CD8-positive, alpha-beta memory T cell (primary cell): ENCODE measurements around the gene TTN. TPM values are rescaled to one million over a fixed set of nuclear protein-coding genes. Genes with fewer than 3 reads are reported as not detected.
A peak's percentile ranks its signal among the peaks of the same experiment; 100 is the strongest.
"Not testable (repeated sequence)": the region's sequence is repeated elsewhere in the genome, so short reads cannot be mapped to it uniquely, and the experiment has no call there.

ENCODE experiments used
- CTCF ChIA-PET: fragments of 350-600 bp; sonication (Branson Sonifier 250); formaldehyde crosslinking; loops from one replicate; lab custom pipeline; 2021; ENCODE audit warnings: antibody characterized with exemption; lab: Charles Lee
- POLR2A ChIA-PET: fragments of 350-600 bp; sonication (Branson Sonifier 250); formaldehyde crosslinking; loops from one replicate; lab custom pipeline; 2021; ENCODE audit warnings: antibody characterized with exemption; lab: Charles Lee
- DNase-seq, 5 donors: peaks; one replicate each; pipeline versions ENCODE4 v3.0.0 to v3.0.0-alpha.2; 2020 to 2022; ENCODE audit warnings: mixed read lengths in 1 of 5
- H3K27ac ChIP-seq: one replicate; pipeline ENCODE4 v1.7.0; 2013; ENCODE audit warnings: low read depth, mild to moderate bottlenecking, low read length, moderate library complexity
- H3K27me3 ChIP-seq: 2 replicates; pipeline ENCODE4 v1.7.0; 2013; ENCODE audit warnings: low read length, mild to moderate bottlenecking; ENCODE audit not compliant: insufficient read depth, poor library complexity, severe bottlenecking
- H3K36me3 ChIP-seq: 2 replicates; pipeline ENCODE4 v1.7.0; 2013; ENCODE audit warnings: mild to moderate bottlenecking, low read length, moderate library complexity; ENCODE audit not compliant: insufficient read depth
- H3K4me1 ChIP-seq: 2 replicates; pipeline ENCODE4 v1.7.0; 2013; ENCODE audit warnings: mild to moderate bottlenecking, low read length, moderate library complexity; ENCODE audit not compliant: insufficient read depth
- H3K4me3 ChIP-seq: 2 replicates; pipeline ENCODE4 v1.7.0; 2013; ENCODE audit warnings: mild to moderate bottlenecking, low read length
- H3K9me3 ChIP-seq: 2 replicates; pipeline ENCODE4 v1.7.0; 2013; ENCODE audit warnings: mild to moderate bottlenecking, low read length
- H3K27ac Mint-ChIP-seq, 8 donors: one replicate each; pipeline ENCODE4 v1.8.0; 2020 to 2021; ENCODE audit warnings: mixed read lengths in 8 of 8, mild to moderate bottlenecking in 6 of 8, inconsistent platforms in 3 of 8, moderate library complexity in 3 of 8
- H3K27me3 Mint-ChIP-seq, 2 donors: one replicate each; pipeline ENCODE4 v1.8.0; 2020 to 2021; ENCODE audit warnings: mixed read lengths in 2 of 2, mild to moderate bottlenecking in 1 of 2, moderate library complexity in 1 of 2
- H3K36me3 Mint-ChIP-seq, 3 donors: one replicate each; pipeline ENCODE4 v1.8.0; 2020 to 2021; ENCODE audit warnings: mixed read lengths in 3 of 3, inconsistent platforms in 1 of 3, mild to moderate bottlenecking in 1 of 3
- H3K4me1 Mint-ChIP-seq, 3 donors: one replicate each; pipeline ENCODE4 v1.8.0; 2020 to 2021; ENCODE audit warnings: mixed read lengths in 3 of 3, inconsistent platforms in 1 of 3, mild to moderate bottlenecking in 1 of 3
- H3K4me3 Mint-ChIP-seq, 7 donors: one replicate each; pipeline ENCODE4 v1.8.0; 2020 to 2021; ENCODE audit warnings: mixed read lengths in 7 of 7, mild to moderate bottlenecking in 6 of 7, moderate library complexity in 4 of 7, inconsistent platforms in 2 of 7
- H3K9me3 Mint-ChIP-seq, 5 donors: one replicate each; pipeline ENCODE4 v1.8.0; 2020 to 2022; ENCODE audit warnings: mixed read lengths in 5 of 5, mild to moderate bottlenecking in 3 of 5, moderate library complexity in 2 of 5, inconsistent platforms in 1 of 5
- polyA plus RNA-seq: library from polyadenylated mRNA; unstranded; fragments of 300-500 nt; fragmentation: Illumina TruSeq; gene quantifications from one replicate; pipeline ENCODE4 v1.2.3, GENCODE V29; 2021
- total RNA-seq, 2 experiments: library from RNA; stranded (reverse); gene quantifications; one replicate each; pipeline ENCODE4 v1.2.3, GENCODE V29; 2021

TTN gene
- total and polyA plus RNA-seq, 3 experiments from 2014 or later = 0.80 to 2.0 (median 0.83) TPM

DNA sequence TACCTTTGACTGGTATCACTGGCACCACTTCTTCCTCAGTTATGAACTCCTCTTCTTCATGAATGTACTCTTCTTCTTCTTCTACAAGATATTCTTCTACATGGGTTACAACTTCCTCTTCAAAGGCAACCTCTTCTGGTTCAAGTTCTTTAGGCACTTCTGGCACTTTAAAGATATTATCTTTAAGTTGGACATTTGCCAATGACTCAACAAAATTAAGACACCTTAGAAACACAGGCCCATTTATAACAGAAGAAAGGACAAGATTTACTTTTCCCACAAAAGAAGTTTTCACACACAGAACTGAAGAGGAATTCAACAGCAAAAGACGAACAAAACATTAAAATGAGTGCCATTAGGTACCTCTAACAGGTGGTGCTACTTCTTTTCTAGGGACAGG lies 127.3 kb downstream of the TTN start:
- H3K27ac ChIP-seq = no peak overlapping the region
- no peaks in the 10 kb centered on the region for H3K4me1 Mint-ChIP-seq
- peaks cover 0 to 24% (median 8%) of the 10 kb centered on the region in 3 donors for H3K36me3 Mint-ChIP-seq
- H3K4me3 ChIP-seq = no peak overlapping the region
- no peaks in the 10 kb centered on the region for H3K27me3 ChIP-seq
- no peak overlapping the region for H3K4me3 Mint-ChIP-seq
- no peaks in the 10 kb centered on the region for H3K4me1 ChIP-seq
- no peaks in the 10 kb centered on the region for H3K9me3 ChIP-seq
- ChIA-PET CTCF (no interaction called here), POLR2A (no interaction called here)
- H3K27ac Mint-ChIP-seq = no peak overlapping the region
- DNase-seq = no peak
- no peaks in the 10 kb centered on the region for H3K36me3 ChIP-seq
- peaks cover 0 to 3% (median 0%) of the 10 kb centered on the region in 5 donors for H3K9me3 Mint-ChIP-seq
- no peaks in the 10 kb centered on the region for H3K27me3 Mint-ChIP-seq

DNA sequence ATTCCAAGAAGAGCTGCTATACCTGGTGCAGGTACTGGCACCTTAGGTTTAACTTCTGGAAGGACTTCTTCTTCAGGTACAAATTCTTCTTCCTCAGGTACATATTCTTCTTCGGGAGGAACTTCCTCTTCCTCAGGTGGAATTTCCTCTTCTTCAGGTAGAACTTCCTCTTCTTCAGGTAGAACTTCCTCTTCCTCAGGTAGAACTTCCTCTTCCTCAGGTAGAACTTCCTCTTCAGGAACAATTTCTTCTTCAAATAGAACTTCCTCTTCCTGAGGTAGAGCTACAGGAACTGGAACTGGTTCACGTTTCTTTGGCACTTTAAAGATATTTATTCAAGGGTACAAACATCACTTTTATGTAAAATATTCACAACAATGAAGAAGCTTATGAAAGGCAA lies 129.6 kb downstream of the TTN start:
- H3K27ac Mint-ChIP-seq = no peak overlapping the region
- H3K36me3 ChIP-seq = no peaks in the 10 kb centered on the region
- H3K4me1 ChIP-seq = no peaks in the 10 kb centered on the region
- no peak for DNase-seq
- peaks cover 0 to 3% (median 0%) of the 10 kb centered on the region in 5 donors for H3K9me3 Mint-ChIP-seq
- ChIA-PET CTCF (no interaction called here), POLR2A (no interaction called here)
- H3K27me3 ChIP-seq = no peaks in the 10 kb centered on the region
- no peaks in the 10 kb centered on the region for H3K9me3 ChIP-seq
- no peak overlapping the region for H3K4me3 Mint-ChIP-seq
- no peak overlapping the region for H3K27ac ChIP-seq
- H3K36me3 Mint-ChIP-seq = peaks cover 0 to 18% (median 6%) of the 10 kb centered on the region in 3 donors
- H3K27me3 Mint-ChIP-seq = no peaks in the 10 kb centered on the region
- H3K4me1 Mint-ChIP-seq = no peaks in the 10 kb centered on the region
- H3K4me3 ChIP-seq = no peak overlapping the region

DNA sequence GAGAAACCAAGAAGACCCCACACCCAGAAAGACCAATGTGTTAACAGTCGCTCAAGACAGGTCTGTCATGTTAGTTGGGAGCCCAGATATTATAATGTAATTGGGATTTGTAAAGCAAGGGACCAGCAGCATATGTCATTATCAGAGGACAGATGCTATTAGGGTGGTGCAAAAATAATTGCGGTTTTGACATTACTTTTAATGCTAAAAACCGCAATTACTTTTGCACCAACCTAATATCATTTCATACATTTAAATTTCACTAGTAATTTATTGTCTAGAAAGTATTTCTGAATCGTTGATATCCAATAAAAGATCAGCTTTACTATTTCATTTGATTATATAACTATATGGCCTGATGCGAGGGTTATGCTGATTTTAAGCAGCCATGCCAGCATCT lies 131.2 kb downstream of the TTN start:
- no peak for DNase-seq
- no peaks in the 10 kb centered on the region for H3K4me1 Mint-ChIP-seq
- H3K4me3 Mint-ChIP-seq = no peak overlapping the region
- peaks cover 0 to 12% (median 4%) of the 10 kb centered on the region in 3 donors for H3K36me3 Mint-ChIP-seq
- H3K27ac Mint-ChIP-seq = no peak overlapping the region
- peaks cover 0 to 2% of the 10 kb centered on the region in 2 donors for H3K27me3 Mint-ChIP-seq
- peaks cover 0 to 3% (median 0%) of the 10 kb centered on the region in 5 donors for H3K9me3 Mint-ChIP-seq
- Histone ChIP-seq H3K4me1 (no peaks in the 10 kb centered on the region), H3K36me3 (no peaks in the 10 kb centered on the region), H3K4me3 (no peak overlapping the region), H3K27ac (no peak overlapping the region), H3K9me3 (no peaks in the 10 kb centered on the region), H3K27me3 (no peaks in the 10 kb centered on the region)
- POLR2A ChIA-PET = no interaction called here
- CTCF ChIA-PET = no interaction called here

DNA sequence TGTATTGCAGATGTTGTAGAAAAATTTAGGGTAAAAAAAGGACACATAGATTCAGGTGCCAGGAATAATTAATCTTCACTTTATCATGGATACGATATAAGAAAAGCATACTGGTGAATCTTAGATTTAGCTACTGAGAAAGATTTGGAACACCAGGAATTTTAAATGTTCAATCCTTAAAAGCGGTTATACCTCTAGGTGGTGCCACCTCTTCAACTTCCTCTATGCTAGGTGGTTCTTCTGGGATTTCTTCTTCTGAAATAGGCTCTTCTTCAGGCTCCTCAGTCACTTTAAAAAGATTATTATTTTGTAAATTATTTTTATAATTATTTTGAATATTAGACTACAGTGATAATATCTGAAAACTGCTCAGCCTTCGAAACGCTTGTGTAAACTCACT lies 133.1 kb downstream of the TTN start:
- H3K9me3 ChIP-seq = no peaks in the 10 kb centered on the region
- ChIA-PET CTCF (no interaction called here), POLR2A (no interaction called here)
- DNase-seq = no peak
- peaks cover 0 to 9% (median 1%) of the 10 kb centered on the region in 3 donors for H3K36me3 Mint-ChIP-seq
- H3K27ac ChIP-seq = no peak overlapping the region
- no peaks in the 10 kb centered on the region for H3K27me3 ChIP-seq
- H3K27me3 Mint-ChIP-seq = peaks cover 0 to 2% of the 10 kb centered on the region in 2 donors
- no peak overlapping the region for H3K27ac Mint-ChIP-seq
- no peak overlapping the region for H3K4me3 ChIP-seq
- no peaks in the 10 kb centered on the region for H3K36me3 ChIP-seq
- no peaks in the 10 kb centered on the region for H3K4me1 Mint-ChIP-seq
- no peaks in the 10 kb centered on the region for H3K4me1 ChIP-seq
- no peak overlapping the region for H3K4me3 Mint-ChIP-seq
- H3K9me3 Mint-ChIP-seq = peaks cover 0 to 3% (median 0%) of the 10 kb centered on the region in 5 donors

DNA sequence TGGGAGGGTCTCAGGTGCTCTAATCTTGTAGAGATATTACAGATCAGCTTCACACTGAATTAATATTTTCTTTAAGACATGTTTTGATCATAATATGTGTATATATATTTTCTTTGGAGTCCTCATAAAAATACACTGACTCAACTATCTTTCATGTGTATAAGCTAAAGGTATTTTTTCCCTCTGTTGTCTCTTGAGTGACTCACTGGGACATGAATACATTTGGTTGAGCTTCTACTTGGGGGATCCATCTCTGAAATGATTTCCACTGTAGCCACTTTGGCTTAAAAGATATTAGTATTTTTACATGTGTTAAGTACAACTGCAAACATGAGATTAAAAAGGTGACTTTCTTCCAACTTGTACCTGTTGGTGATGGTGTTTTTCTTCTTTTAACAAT lies 140.8 kb downstream of the TTN start:
- Mint-ChIP-seq H3K36me3 (peaks cover 0 to 4% (median 0%) of the 10 kb centered on the region in 3 donors), H3K4me3 (no peak overlapping the region), H3K27ac (no peak overlapping the region), H3K4me1 (no peaks in the 10 kb centered on the region), H3K27me3 (no peaks in the 10 kb centered on the region), H3K9me3 (no peaks in the 10 kb centered on the region)
- DNase-seq = no peak
- H3K27ac ChIP-seq = no peak overlapping the region
- H3K9me3 ChIP-seq = no peaks in the 10 kb centered on the region
- no peaks in the 10 kb centered on the region for H3K27me3 ChIP-seq
- CTCF ChIA-PET = no interaction called here
- H3K36me3 ChIP-seq = no peaks in the 10 kb centered on the region
- no peak overlapping the region for H3K4me3 ChIP-seq
- no peaks in the 10 kb centered on the region for H3K4me1 ChIP-seq
- POLR2A ChIA-PET = no interaction called here

DNA sequence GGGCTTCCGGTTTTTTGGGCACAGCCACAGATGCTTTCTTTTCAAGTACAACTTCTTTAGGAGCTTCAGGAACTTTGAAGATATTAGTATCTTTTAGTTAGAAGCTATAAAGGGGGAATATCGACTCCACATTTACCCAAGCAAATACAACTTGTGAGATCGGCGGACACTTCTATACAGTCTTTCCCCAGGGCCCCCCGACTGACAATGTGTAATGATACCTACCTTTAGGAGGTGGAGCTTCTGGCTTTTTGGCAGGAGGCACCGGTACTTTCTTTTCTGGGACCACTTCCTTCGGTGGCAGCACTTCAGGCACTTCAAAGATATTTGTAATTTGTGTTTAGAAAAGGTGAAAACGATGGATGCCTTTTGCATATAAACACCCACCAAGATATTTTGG lies 148.7 kb downstream of the TTN start:
- H3K4me1 Mint-ChIP-seq, H3K36me3 Mint-ChIP-seq, H3K27me3 ChIP-seq, H3K9me3 Mint-ChIP-seq, H3K9me3 ChIP-seq, H3K36me3 ChIP-seq, H3K4me3 ChIP-seq, H3K27me3 Mint-ChIP-seq, POLR2A ChIA-PET, H3K27ac Mint-ChIP-seq, H3K27ac ChIP-seq, DNase-seq, H3K4me3 Mint-ChIP-seq, CTCF ChIA-PET, H3K4me1 ChIP-seq: not testable (repeated sequence)

DNA sequence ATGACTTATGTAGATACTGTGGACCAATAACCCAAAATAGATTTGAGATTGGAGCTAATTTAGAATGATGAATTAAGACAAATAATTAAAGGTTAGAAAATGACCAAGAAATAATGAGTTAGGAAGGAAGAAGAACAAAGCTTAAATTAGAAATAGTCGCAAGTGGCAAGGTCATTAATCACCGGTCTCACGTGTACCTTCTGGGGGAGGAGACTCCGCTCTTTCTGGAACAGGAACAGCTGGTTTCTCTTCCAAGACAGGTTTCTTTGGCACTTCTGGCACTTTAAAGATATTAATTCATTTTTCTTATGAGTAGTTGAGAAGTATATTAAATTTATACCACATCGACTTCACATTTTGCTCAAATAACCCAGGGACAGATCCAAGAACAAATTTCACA lies 156.7 kb downstream of the TTN start:
- no peak for DNase-seq
- Mint-ChIP-seq H3K9me3 (no peaks in the 10 kb centered on the region), H3K27me3 (no peaks in the 10 kb centered on the region), H3K27ac (no peak overlapping the region), H3K36me3 (peaks cover 0 to 15% (median 8%) of the 10 kb centered on the region in 3 donors), H3K4me3 (no peak overlapping the region), H3K4me1 (no peaks in the 10 kb centered on the region)
- H3K4me1 ChIP-seq = no peaks in the 10 kb centered on the region
- H3K27me3 ChIP-seq = no peaks in the 10 kb centered on the region
- no peaks in the 10 kb centered on the region for H3K36me3 ChIP-seq
- no peak overlapping the region for H3K27ac ChIP-seq
- ChIA-PET CTCF (no interaction called here), POLR2A (no interaction called here)
- no peak overlapping the region for H3K4me3 ChIP-seq
- no peaks in the 10 kb centered on the region for H3K9me3 ChIP-seq

DNA sequence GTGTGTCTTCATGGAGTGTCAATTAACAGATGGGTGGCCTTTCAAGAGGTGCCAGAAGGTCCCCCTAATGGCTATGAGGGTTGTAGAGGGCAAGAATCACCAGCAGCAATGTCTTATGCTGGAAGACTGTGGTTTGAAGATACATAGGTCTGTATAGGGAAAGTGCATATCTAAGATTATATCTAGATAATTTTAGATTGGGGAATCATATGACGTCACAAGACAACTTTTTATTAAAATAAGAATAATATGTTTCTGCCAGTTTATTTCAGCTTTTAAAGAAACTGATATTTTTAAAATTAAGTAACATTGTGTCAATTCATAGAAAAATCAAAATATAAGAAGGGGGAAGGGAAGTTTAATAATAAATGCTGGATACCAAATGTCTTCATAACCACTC lies 162.3 kb downstream of the TTN start:
- Mint-ChIP-seq H3K36me3 (peaks cover 0 to 8% (median 5%) of the 10 kb centered on the region in 3 donors), H3K27ac (peak overlapping the region in 1 of 8 donors; percentile 69), H3K4me1 (no peaks in the 10 kb centered on the region), H3K4me3 (no peak overlapping the region), H3K27me3 (peaks cover 0 to 1% of the 10 kb centered on the region in 2 donors), H3K9me3 (no peaks in the 10 kb centered on the region)
- Histone ChIP-seq H3K4me3 (no peak overlapping the region), H3K27ac (no peak overlapping the region), H3K27me3 (no peaks in the 10 kb centered on the region), H3K4me1 (no peaks in the 10 kb centered on the region), H3K36me3 (no peaks in the 10 kb centered on the region), H3K9me3 (no peaks in the 10 kb centered on the region)
- no peak for DNase-seq
- ChIA-PET CTCF (no interaction called here), POLR2A (no interaction called here)

DNA sequence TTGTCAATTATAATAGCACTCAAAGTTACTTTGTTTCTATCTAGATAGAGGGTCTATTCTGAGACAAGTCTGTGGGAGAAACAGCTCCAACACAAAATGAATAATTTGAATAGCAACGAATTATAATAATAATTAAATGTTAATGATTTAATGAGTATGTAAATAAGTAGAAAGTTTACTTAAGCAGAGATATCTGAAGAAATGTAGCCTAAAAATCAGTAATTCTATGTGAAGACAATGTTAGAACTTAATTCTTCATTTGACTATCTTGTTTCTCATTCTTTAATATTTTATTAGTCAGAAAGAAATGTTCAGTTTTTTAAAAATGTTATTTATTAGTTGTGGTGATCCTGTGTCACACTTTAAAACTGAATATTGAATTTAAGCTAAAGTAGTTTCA lies 165.7 kb downstream of the TTN start:
- CTCF ChIA-PET = no interaction called here

More for the DNA sequence above, 165.7 kb downstream of the TTN start:
- Mint-ChIP-seq H3K27me3 (peaks cover 0 to 1% of the 10 kb centered on the region in 2 donors), H3K27ac (no peak overlapping the region), H3K4me3 (no peak overlapping the region), H3K36me3 (peaks cover 0 to 3% (median 3%) of the 10 kb centered on the region in 3 donors), H3K4me1 (no peaks in the 10 kb centered on the region), H3K9me3 (no peaks in the 10 kb centered on the region)
- Histone ChIP-seq H3K4me1 (no peaks in the 10 kb centered on the region), H3K27ac (no peak overlapping the region), H3K4me3 (no peak overlapping the region), H3K36me3 (no peaks in the 10 kb centered on the region), H3K27me3 (no peaks in the 10 kb centered on the region), H3K9me3 (no peaks in the 10 kb centered on the region)
- POLR2A ChIA-PET = interaction anchor here (0.5 kb wide), 1 partner anchor 386 kb away, joined by 4 read pairs; no protein-coding TSS in a partner anchor
- DNase-seq = no peak
